Peyer's patch (tissue), 4 donors: ENCODE data around the gene RHBG. TPM values are rescaled to one million over a fixed set of nuclear protein-coding genes. Genes with fewer than 3 reads are reported as not detected.
"Not testable (repeated sequence)": the region's sequence is repeated elsewhere in the genome, so short reads cannot be mapped to it uniquely, and the experiment has no call there.

Experiments used
- DNase-seq, 3 donors: peaks; one replicate each; pipeline ENCODE4 v3.0.0-alpha.2; 2017 to 2019
- H3K27ac ChIP-seq, 4 donors: fragments of 200-600 bp; sonication (generic); one replicate each; pipeline ENCODE4 v1.5.1; 2016 to 2019
- H3K27me3 ChIP-seq, 2 donors: fragments of 200-600 bp; sonication (generic); one replicate each; pipeline ENCODE4 v1.5.1; 2019
- H3K36me3 ChIP-seq, 3 donors: fragments of 200-600 bp; sonication (generic); one replicate each; pipeline ENCODE4 v1.5.1; 2016 to 2019
- H3K4me1 ChIP-seq, 4 donors: fragments of 200-600 bp; sonication (generic); one replicate each; pipeline ENCODE4 v1.5.1; 2016 to 2019
- H3K4me3 ChIP-seq, 4 donors: fragments of 200-600 bp; sonication (generic); 1 replicate in 3 of 4; 2 replicates in 1 of 4; pipeline ENCODE4 v1.5.1; 2016 to 2019; ENCODE audit warnings: mild to moderate bottlenecking in 1 of 4
- H3K9me3 ChIP-seq, 4 donors: fragments of 200-600 bp; sonication (generic); one replicate each; pipeline ENCODE4 v1.5.1; 2016 to 2019; ENCODE audit warnings: mild to moderate bottlenecking in 1 of 4
- CTCF ChIP-seq, 6 experiments: fragments of 450-650 bp in 4 of 6; fragments of 200-600 bp in 2 of 6; sonication (generic) in 1 of 6; IDR thresholded peaks; one replicate each; pipeline ENCODE4 v1.5.1; 2017 to 2019; ENCODE audit warnings: antibody characterized with exemption in 6 of 6, mild to moderate bottlenecking in 3 of 6, moderate library complexity in 1 of 6
- POLR2A ChIP-seq, 2 donors: fragments of 450-650 bp; IDR thresholded peaks; one replicate each; pipeline ENCODE4 v1.5.1; 2017; ENCODE audit warnings: antibody characterized with exemption in 2 of 2, mild to moderate bottlenecking in 2 of 2, moderate library complexity in 2 of 2
- total RNA-seq, 4 donors: library from RNA; depleted of rRNA; stranded (reverse); fragments of >200 nt; gene quantifications; one replicate each; pipeline ENCODE4 v1.1.0, GENCODE V29; 2016

Gene RHBG
- total RNA-seq, 4 donors from 2014 or later = 3.1 TPM; not detected in 3

- H3K4me3 ChIP-seq = no peak overlapping the region
- no peaks in the 10 kb centered on the region for H3K36me3 ChIP-seq
- no peak for DNase-seq
- no peak overlapping the region for H3K27ac ChIP-seq
- no peaks in the 10 kb centered on the region for H3K27me3 ChIP-seq
- no peaks in the 10 kb centered on the region for H3K4me1 ChIP-seq
- TF ChIP-seq CTCF (IDR thresholded peaks at IDR 0.05) (no peak), POLR2A (IDR thresholded peaks at IDR 0.05) (no peak)
- no peaks in the 10 kb centered on the region for H3K9me3 ChIP-seq
Measured at GRCh38 chr1:156347331-156347730, 21.7 kb upstream of the RHBG start.

- H3K4me1 ChIP-seq, DNase-seq, H3K9me3 ChIP-seq, H3K4me3 ChIP-seq, H3K27ac ChIP-seq, H3K36me3 ChIP-seq, H3K27me3 ChIP-seq: not testable (repeated sequence)
Measured at GRCh38 chr1:156352481-156352880, 16.5 kb upstream of the RHBG start.

- Histone ChIP-seq H3K9me3 (no peaks in the 10 kb centered on the region), H3K4me1 (peaks cover 0 to 6% (median 0%) of the 10 kb centered on the region in 4 donors), H3K36me3 (no peaks in the 10 kb centered on the region), H3K27me3 (no peaks in the 10 kb centered on the region), H3K27ac (no peak overlapping the region), H3K4me3 (no peak overlapping the region)
- no peak for DNase-seq
- no peak for TF ChIP-seq CTCF (IDR thresholded peaks at IDR 0.05)
- no peak for TF ChIP-seq POLR2A (IDR thresholded peaks at IDR 0.05)
Measured at GRCh38 chr1:156356262-156356874, 12.6 kb upstream of the RHBG start.

GRCh38 chr1:156356875-156357534, 12.0 kb upstream of the RHBG start:
- Histone ChIP-seq H3K9me3 (no peaks in the 10 kb centered on the region), H3K27ac (no peak overlapping the region), H3K27me3 (no peaks in the 10 kb centered on the region), H3K4me1 (peaks cover 0 to 6% (median 0%) of the 10 kb centered on the region in 4 donors), H3K36me3 (no peaks in the 10 kb centered on the region), H3K4me3 (no peak overlapping the region)
- peak; percentile 38 to 83 (median 82) for DNase-seq
- TF ChIP-seq POLR2A (IDR thresholded peaks at IDR 0.05) (no peak), CTCF (IDR thresholded peaks at IDR 0.05) (peak; percentile 38 to 78 (median 76))

- Histone ChIP-seq H3K36me3 (no peaks in the 10 kb centered on the region), H3K27me3 (no peaks in the 10 kb centered on the region), H3K27ac (no peak overlapping the region), H3K4me1 (peaks cover 0 to 6% (median 0%) of the 10 kb centered on the region in 4 donors), H3K4me3 (no peak overlapping the region), H3K9me3 (no peaks in the 10 kb centered on the region)
- no peak for DNase-seq
- no peak for TF ChIP-seq POLR2A (IDR thresholded peaks at IDR 0.05)
- TF ChIP-seq CTCF (IDR thresholded peaks at IDR 0.05) = no peak
Measured at GRCh38 chr1:156357977-156358376, 11.0 kb upstream of the RHBG start.

- H3K27me3 ChIP-seq = no peaks in the 10 kb centered on the region
- H3K4me1 ChIP-seq = peaks cover 0 to 6% (median 0%) of the 10 kb centered on the region in 4 donors
- H3K4me3 ChIP-seq = no peak overlapping the region
- no peak for DNase-seq
- TF ChIP-seq CTCF (IDR thresholded peaks at IDR 0.05) (no peak), POLR2A (IDR thresholded peaks at IDR 0.05) (no peak)
- no peaks in the 10 kb centered on the region for H3K36me3 ChIP-seq
- no peak overlapping the region for H3K27ac ChIP-seq
- H3K9me3 ChIP-seq = no peaks in the 10 kb centered on the region
Measured at GRCh38 chr1:156358641-156359040, 10.4 kb upstream of the RHBG start.
